Neural progenitor cell (in vitro differentiated cells): ENCODE results near the gene CBX8.

Experiments
- CTCF ChIP-seq: fragments of 200-600 bp; sonication (generic); IDR thresholded peaks from 2 replicates; pipeline ENCODE4 v1.5.1; 2017; ENCODE audit warnings: antibody characterized with exemption, mild to moderate bottlenecking
- EZH2phosphoT487 ChIP-seq: fragments of 200-600 bp; sonication (generic); IDR thresholded peaks from 2 replicates; pipeline ENCODE4 v1.6.1; 2017; ENCODE audit warnings: antibody characterized with exemption

GRCh38 chr17:79785017-79785899, 11.6 kb downstream of the CBX8 start:
- no peak for TF ChIP-seq CTCF
- no peak for TF ChIP-seq EZH2phosphoT487
